Stimulated activated effector memory CD8-positive, alpha-beta T cell treated with anti-CD3 and anti-CD28 coated beads, Interleukin-12 subunit alpha, Interleukin-12 subunit beta, amount 100 ng/mL, for 72 hours (primary cell): ENCODE results near the gene TRIM48.
"Not testable (repeated sequence)": the region's sequence is repeated elsewhere in the genome, so short reads cannot be mapped to it uniquely, and the experiment has no call there.

Experiments used
- ATAC-seq: fragments of 150-1000 bp; cut with Tn5 transposase; 2 replicates; pipeline ENCODE4 v1.10.0; 2021
- DNase-seq, 2 donors: peaks; one replicate each; pipeline ENCODE4 v3.0.0; 2021 to 2022; ENCODE audit warnings: low spot score in 2 of 2
- H3K27ac Mint-ChIP-seq: one replicate; pipeline ENCODE4 v1.8.0; 2022; ENCODE audit warnings: mild to moderate bottlenecking, mixed read lengths
- H3K36me3 Mint-ChIP-seq: one replicate; pipeline ENCODE4 v1.8.0; 2022; ENCODE audit warnings: mild to moderate bottlenecking, mixed read lengths
- H3K4me1 Mint-ChIP-seq: one replicate; pipeline ENCODE4 v1.8.0; 2022; ENCODE audit warnings: mixed read lengths
- H3K4me3 Mint-ChIP-seq: one replicate; pipeline ENCODE4 v1.8.0; 2022; ENCODE audit warnings: mild to moderate bottlenecking, mixed read lengths
- H3K9me3 Mint-ChIP-seq: one replicate; pipeline ENCODE4 v1.8.0; 2022; ENCODE audit warnings: mixed read lengths

The TRIM48 gene, protein sequence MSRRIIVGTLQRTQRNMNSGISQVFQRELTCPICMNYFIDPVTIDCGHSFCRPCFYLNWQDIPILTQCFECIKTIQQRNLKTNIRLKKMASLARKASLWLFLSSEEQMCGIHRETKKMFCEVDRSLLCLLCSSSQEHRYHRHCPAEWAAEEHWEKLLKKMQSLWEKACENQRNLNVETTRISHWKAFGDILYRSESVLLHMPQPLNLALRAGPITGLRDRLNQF

DNA sequence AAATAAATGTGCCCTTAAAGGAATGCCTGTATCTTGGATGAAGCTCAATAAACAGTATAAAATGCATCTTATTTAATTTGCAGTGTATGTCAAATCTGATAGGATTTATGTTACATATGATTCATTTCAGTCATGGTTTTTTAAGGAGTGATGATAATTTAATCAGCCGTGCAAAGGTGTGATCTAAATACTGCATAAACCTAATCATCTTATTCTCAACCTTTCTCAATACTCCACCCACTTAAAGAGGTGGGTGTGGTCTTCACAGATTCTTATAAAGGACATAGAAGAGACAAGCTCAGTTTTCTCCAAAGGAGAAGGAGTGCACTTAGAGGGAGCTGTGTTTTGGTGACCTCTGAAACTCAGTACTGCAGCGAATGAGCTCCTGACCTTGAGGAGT is at the start of gene TRIM48:
Gene TRIM48 (plus strand): TSS at position 301 of the 400 bp plus-strand sequence. CDS start 113 bp downstream, outside the sequence.
- not testable (repeated sequence) for H3K4me3 Mint-ChIP-seq, ATAC-seq, DNase-seq, H3K4me1 Mint-ChIP-seq, H3K36me3 Mint-ChIP-seq, H3K27ac Mint-ChIP-seq
- H3K9me3 Mint-ChIP-seq = peaks cover 11% of the 10 kb centered on the region

- H3K4me3 Mint-ChIP-seq, DNase-seq, H3K36me3 Mint-ChIP-seq: not testable (repeated sequence)
These were observed 23.6 kb upstream of the TRIM48 start for GRCh38 chr11:55238316-55238715.

DNA sequence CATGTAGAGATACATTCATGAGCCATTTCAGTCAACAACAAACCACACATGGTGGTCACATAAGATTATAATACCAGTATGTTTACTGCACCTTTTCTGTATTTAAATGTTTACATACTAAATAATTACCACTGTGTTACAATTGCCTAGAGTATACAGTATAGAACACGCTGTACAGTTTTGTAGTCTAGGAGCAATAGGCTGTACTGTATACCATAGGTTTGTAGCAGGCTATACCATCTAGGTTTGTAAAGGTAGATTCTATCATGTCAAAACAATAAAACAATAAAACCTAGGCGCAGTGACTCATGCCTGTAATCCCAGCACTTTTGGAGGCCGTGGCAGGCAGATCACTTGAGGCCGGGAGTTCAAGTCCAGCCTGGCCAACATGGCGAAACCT is 1.1 kb downstream of the TRIM48 start:
- Mint-ChIP-seq H3K4me3 (no peak overlapping the region), H3K9me3 (peaks cover 11% of the 10 kb centered on the region), H3K36me3 (no peaks in the 10 kb centered on the region), H3K4me1 (no peaks in the 10 kb centered on the region), H3K27ac (no peak overlapping the region)
- DNase-seq = no peak
- ATAC-seq = no peak

More at GRCh38 chr11:55238316-55238715, 23.6 kb upstream of the TRIM48 start:
- H3K27ac Mint-ChIP-seq, H3K4me1 Mint-ChIP-seq, ATAC-seq: not testable (repeated sequence)
- H3K9me3 Mint-ChIP-seq = peaks cover 16% of the 10 kb centered on the region
